ENCODE measurements around the gene CTR9. TPM values are rescaled to one million over a fixed set of nuclear protein-coding genes. Genes with fewer than 3 reads are reported as not detected.

CTR9 gene
- 43.7 and 47.9 TPM in 2 replicates for total RNA-seq

DNA sequence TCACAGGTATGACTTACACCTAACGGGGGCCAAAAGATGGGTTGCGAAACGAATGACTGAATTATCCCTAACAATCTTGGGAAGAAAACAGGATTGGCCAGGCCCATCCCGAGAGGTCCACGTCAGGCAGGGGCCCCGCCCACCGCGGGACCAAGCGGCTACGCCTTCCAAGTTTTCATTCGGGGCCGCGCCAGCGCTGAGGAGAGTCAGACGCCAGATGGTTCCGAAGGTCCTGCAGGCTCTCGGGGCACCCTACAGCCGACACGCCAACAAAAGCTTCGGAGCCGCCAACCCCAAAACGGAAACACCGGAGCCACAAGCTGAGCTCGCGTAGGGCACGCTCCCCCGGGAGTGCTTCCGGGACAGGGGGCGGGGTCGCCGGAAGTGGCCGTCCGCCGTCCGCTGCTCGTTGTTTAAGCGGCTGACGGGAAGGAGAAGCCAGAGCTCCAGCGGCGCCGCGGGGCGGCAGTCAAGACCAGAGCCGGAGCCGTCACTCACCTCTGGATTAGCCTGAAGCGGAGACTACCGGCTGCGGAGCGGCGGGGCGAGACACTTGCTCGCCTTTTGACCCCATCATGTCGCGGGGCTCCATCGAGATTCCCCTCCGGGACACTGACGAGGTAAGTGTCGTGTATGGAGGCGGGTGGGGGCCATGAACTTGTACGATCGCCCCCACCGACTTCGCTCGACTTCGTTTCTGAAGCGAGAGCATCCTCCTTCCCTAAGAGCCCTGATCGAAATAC lies at the start of gene CTR9:
Gene CTR9 (plus strand): TSS at position 409 of the 743 bp plus-strand sequence. CDS start 167 bp downstream, at position 576.
- intact Hi-C loops (cut with micrococcal nuclease): loop anchor here (1.0 to 5.0 kb wide), 5 partner anchors 57 to 1091 kb away; partner anchors contain the start of genes AMPD3, EIF4G2, RNF141 and USP47

GRCh38 chr11:10701982-10702381 lies 49.1 kb upstream of the CTR9 start:
- intact Hi-C loops (cut with micrococcal nuclease): no loop called here

DNA sequence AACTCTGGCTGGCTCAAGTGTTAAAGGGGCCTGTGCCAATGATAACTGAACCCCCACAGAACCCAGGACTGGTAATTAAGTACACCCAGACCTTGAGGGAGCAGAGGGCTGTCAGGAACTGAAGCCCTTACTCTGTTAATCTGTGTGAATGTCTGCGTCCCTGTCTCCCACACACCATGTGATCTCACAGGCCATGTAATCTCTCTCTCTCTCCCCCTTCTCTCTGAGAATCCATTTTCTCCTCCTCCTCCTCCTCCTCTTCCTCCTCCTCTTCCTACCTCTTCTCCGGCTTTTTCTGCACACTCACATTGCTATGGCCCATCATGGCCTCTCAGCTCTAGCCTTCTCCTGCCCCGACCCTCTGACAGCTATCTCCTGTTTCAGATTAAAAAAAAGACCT lies 42.9 kb upstream of the CTR9 start:
- intact Hi-C loops (cut with micrococcal nuclease): no loop called here

DNA sequence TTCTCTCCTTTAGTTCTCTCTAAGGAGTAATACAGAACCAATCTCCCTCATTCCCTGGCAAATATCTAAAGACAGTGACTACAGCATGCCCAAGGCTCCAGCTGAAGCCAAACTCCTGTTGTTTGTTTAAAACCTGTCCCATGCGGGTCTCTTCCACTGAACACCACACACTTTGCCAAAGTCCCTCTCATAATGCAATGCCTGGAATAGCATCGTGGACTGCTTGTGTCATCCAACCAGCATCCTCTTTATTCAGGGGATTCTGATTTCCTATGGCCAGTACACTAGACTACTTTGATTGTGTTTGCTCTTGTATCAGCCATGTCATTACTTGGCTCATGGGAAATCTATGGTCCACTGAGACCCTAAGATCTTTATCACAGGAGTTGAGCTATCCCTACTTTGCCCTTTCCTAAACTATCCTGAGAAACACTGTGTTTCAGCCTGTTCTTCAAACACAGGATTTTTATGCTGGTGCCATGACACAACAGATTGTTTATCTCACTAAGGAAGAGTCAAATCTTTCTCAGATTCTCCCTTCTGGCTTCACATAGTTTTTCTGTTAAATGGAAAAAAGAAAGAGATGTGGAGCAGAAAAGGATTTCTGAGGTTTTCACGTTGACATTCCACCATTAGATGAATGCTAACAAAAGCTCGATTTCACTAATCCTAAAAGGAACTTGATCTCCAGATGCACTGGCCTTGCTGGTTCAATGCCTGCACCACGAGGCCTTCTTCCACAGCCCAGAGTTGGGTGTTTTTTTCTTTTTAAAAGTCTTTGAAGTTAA lies 41.6 kb upstream of the CTR9 start:
- intact Hi-C loops (cut with micrococcal nuclease): no loop called here

DNA sequence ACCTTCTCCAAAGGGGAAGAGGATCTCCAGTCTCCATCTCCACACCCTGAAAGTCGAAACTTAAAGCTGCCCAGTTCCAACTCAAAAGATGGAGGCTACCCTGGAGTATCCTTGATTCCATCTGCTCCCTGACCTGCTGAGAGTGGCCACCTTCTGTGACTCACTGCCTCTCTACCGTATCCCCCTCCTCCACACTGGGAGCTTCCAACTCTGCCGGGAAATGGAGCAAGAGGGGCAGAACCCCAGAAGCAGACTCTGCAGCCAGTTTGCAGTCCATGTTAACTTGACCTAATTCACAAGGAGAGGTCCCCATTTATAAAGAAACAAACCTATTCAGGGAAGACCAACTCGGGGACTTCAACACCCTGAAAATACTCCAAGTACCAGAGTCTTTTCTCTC lies 35.5 kb upstream of the CTR9 start:
- intact Hi-C loops (cut with micrococcal nuclease): no loop called here

DNA sequence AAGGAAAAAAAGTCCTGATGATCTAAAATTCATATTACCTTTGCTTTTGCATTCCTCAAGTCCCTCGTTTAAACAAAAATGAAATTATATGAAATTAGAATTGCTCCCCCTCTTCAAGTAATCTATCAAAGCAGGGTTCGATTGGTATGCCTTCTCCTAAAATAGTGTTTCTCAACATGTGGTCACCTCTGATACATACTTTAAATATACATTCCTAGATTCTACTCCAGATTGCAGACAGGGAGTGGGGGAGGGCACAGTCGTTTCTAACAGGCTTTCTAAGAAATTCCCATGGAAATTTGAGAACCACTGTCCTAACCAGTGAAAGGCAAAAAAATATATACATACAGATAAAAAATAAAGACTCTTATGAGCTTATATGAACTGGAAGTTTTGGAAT lies 34.9 kb upstream of the CTR9 start:
- intact Hi-C loops (cut with micrococcal nuclease): no loop called here

DNA sequence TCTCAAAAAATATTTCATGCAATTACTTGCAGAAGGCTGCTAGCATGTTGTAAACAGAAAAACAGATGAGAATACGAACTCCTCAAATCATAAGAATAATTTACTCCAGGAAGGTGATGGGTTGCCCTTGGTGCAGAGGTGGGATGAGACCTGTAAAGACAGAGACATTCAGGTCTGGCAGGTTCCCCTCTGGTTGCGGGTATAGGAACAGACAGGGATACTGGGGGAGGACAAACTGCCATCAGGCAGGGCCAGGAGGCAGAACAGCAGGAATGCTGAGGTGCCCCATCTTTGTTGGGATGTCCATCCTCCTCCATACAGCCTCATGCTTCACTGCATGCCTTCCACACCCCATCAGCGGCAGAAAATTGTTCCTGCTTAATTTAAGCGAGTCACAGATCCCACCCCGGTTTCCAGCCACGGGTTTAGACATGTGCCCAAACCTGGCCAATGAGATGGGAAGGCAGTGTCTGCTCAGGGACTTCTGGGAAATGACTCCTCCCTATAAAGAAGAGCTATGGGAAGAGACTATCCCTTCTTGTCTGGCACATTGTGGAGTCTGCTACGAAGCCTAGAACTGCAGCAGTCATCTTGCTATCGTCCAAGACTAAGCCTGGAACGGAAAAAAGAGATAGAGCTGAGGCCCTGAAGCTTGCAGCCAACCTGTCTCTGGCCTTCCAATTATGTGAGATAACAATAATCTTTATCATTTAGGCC lies 34.3 kb upstream of the CTR9 start:
- intact Hi-C loops (cut with micrococcal nuclease): no loop called here

DNA sequence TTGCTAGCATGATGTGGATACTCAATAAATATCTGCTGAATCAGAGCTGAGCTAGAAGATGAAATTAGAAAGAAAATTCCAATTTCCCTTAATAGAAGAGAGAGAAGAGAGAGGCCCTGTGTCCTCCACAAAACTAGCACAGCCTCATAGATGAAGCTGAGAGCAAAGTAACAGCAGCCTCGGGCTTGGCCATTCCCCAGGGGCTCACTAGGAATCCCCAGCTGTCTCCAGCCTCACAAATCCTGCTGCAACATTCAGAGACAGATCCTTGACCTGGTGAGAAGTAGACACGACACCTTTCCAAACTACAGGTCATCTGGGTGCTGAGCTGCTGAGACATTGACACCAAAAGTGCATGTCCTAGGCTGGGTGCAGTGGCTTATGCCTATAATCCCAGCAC lies 31.4 kb upstream of the CTR9 start:
- intact Hi-C loops (cut with micrococcal nuclease): no loop called here

- intact Hi-C loops (cut with micrococcal nuclease): no loop called here
Measured at GRCh38 chr11:10720881-10721376, 30.1 kb upstream of the CTR9 start.

DNA sequence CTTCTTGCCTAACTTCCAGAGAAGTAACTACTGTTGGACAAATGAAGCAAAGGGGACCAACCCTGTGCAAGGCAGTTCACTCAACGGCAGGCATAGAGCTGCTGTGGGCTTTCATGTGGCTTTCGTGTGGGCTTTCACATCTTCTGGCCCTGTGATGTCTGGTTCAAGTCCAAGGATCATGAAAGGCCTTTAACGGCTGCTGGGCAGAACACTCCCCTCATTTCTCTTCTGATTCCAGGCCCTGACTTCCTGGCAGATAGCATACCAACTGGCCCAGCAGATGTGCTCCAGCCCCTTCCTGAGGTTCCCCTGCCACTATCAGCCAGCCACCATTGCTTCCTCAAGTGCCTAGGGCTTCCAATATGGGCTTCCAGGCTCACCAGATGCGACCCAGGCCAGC lies 28.7 kb upstream of the CTR9 start:
- intact Hi-C loops (cut with micrococcal nuclease): no loop called here

GRCh38 chr11:10725114-10725906 lies 25.7 kb upstream of the CTR9 start:
- intact Hi-C loops (cut with micrococcal nuclease): no loop called here

GRCh38 chr11:10725907-10726253 lies 25.2 kb upstream of the CTR9 start:
- intact Hi-C loops (cut with micrococcal nuclease): no loop called here

- intact Hi-C loops (cut with micrococcal nuclease): no loop called here
Measured at GRCh38 chr11:10727146-10727851, 23.7 kb upstream of the CTR9 start.

GRCh38 chr11:10728154-10728553 lies 22.9 kb upstream of the CTR9 start:
- intact Hi-C loops (cut with micrococcal nuclease): no loop called here

DNA sequence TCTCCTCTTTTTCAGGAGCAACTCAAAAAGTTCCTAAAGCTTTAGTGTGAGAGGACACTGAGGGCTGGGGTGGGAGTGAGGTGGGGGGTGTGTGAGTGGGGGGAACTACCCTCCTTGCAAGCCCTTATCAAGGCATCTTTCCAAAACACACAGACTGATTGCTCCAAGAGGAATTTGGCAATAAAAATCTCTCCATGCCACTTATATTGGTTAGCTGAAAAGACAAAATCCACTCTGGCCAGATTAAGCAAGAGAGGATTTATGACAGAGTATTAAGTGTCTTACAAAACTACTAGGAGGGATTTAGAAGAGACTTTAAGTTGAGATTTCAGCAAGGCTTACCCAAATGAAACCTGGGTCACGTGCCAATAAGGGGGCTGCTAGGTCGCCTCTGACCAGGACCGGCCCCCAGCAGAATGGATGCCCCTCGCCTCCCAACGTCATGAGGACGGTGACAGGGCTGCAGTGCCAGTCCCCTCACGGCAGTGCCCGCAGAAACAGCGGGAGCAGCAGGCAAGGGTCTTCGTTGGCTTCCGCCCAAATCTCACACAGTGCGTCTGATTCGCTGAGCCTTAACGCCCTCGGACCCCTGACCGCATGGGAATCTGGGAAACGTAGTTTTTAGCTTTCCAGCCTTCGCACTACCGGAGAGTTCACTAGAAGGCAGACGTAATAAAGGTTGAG lies 22.1 kb upstream of the CTR9 start:
- intact Hi-C loops (cut with micrococcal nuclease): no loop called here

DNA sequence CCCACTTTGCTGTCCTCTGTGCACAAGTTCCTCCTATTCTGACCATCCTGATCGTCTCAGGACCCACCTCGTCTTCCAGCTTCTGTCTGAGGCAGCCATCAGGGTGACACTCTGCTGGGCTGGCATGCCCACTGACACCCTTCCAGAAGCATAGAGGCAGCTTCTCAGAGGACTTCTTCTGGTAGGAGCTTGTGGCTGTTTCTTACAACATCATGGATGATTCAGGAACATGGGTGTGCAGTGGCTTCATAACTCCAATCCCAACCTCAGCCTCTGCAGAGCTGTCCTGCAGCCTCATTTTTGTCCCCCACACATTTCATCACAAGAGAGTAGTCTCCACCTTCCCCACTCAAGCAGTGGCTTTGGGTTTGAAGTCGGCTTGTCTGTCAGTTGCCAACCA lies 20.9 kb upstream of the CTR9 start:
- intact Hi-C loops (cut with micrococcal nuclease): no loop called here

DNA sequence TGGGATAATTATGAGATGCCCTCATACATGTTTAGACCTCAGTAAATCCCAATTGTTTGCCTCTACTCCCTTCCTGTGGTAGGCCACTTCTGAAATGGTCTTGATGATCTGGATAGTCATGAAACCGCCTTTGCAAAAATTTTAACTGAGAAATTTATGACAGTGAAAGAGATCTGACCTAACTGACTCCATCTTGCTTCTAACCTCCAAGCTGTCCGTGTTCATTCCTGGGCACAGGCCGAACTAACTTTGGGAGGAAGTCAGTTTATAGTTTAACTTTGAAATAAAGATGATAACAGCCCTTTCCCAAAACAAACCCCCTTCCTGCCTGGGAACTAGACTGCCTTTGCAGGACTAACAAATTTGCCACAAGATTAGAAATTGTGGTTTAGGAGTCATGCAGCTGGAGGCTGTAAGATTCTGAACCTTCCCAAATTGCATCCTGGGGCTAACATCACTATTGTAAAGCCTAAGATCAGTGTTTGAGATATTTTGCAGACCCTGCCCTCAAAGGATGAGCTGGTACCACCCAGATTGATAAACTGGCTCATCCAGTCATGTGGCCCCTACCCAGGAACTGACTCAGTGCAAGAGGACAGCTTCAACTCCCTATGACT lies 19.9 kb upstream of the CTR9 start:
- intact Hi-C loops (cut with micrococcal nuclease): no loop called here

DNA sequence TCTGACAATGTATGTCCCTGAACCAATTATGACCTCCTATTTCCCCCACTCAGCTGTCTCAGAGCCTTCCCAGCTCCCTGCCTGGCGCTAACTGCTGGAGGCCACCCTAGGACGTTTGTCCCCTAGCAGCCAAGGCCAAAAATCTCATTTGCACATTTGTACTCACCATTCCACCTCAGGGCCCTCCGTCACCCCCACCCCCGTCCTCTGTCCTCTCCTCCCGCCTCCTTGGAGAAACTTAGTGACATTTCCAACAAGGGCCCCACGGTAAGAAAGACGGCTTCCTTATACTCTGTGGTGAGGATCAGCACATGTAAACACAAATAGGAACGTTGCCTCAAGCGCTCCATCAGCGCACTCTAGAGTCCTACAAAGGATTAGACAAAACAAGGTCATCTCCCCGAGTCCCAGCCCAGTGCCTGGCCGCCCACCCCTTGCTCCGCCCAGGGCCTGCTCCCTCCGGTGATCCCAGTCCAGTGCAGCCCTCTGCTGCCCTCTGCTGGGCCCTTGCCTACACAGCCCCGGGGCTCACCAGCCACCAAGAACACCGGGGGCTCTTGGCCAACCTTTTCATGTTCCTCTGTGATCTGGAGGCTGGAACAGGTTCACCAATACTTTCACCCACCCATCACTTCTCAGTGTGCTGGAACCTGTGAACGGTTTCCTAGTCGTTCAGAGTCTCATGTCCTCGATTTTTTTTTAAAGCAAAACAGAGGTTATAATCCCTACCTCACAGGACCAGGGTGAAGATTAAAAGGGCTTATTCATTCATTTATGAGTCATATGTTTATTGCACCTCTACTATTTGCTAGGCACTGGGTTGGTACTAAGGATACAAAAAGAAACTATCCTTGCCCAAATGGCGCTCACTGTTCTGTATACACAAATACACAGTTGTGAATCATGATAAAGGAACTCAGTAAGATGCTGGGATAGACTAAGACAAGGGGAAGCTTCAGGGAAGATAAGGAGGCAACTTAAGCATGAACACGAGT lies 15.3 kb upstream of the CTR9 start:
- intact Hi-C loops (cut with micrococcal nuclease): loop anchor here (1.0 kb wide), 3 partner anchors 81 to 329 kb away; no protein-coding TSS in a partner anchor

Data from T-helper 2 cell treated with Interferon-gamma antibody and Interleukin-4, amounts not matched to agents 100 ng/mL and 5 ng/mL, for 36 hours (primary cell).